ENCODE results near the gene LOC101059915.

Gene LOC101059915

DNA sequence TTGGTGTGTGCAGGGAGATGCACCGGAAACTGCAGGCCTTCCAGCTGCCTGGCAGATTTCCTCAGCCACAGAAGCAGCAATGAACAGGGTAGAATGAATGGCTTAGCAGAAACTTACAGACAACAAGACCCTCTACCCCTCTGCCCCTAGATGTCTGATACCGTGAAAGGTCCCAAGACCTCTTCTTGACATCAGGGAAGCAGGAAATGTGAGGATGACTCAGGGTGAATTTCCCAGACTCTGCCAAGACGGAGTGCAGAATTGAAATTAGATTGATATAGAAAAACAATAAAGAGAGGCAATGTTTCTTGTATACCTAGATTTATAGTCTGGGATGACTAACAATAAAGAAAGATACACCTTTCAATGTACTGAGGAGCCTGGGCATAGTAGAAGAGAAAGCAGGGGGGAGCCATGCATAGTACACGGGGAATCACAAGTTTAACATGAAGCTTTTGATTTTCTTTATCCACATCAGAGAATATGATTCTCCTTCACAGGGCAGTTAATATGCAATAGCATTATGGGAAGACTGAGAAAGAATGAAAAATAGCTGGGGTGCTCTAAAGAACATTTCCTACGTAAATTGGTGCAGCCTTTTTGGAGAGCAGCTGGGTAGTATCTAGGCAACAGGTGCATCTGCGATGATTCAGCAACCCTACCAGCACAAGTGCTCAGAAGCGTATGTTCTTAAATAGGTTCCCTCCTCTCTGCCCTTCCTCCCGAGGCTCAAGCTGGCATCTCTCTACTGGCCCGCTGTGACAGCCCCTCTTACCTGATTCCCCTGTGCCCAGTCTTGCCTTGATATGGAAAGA is 30.7 kb upstream of the LOC101059915 start:
- Histone ChIP-seq H3K4me3 (replicated peaks in 1 of 3; ENCODE audit: low read depth in 2 of 3, low read length in 3 of 3) (no peak overlapping the region), H3K36me3 (replicated peaks in 1 of 2; ENCODE audit: control insufficient read depth in 1 of 2, insufficient read depth in 2 of 2, low read length in 2 of 2) (no peaks in the 10 kb centered on the region), H3K4me1 (ENCODE audit: control insufficient read depth in 1 of 2, insufficient read depth in 2 of 2, low read length in 2 of 2) (no peaks in the 10 kb centered on the region), H3K27ac (ENCODE audit: low read depth in 1 of 2, low read length in 2 of 2) (no peak overlapping the region), H3K9ac (ENCODE audit: insufficient read depth, low read length, poor library complexity, severe bottlenecking) (no peak overlapping the region), H2AFZ (ENCODE audit: insufficient read depth, low read depth, low read length, poor library complexity, severe bottlenecking) (no peak overlapping the region), H3K27me3 (ENCODE audit: control insufficient read depth in 2 of 2, insufficient read depth in 2 of 2, low read length in 2 of 2) (no peaks in the 10 kb centered on the region), H3K79me2 (ENCODE audit: insufficient read depth, low read length) (no peaks in the 10 kb centered on the region), H4K20me1 (ENCODE audit: insufficient read depth, low read length) (no peaks in the 10 kb centered on the region), H3K9me3 (replicated peaks in 1 of 2; ENCODE audit: control insufficient read depth in 1 of 2, insufficient read depth in 1 of 2, low read length in 2 of 2) (no peaks in the 10 kb centered on the region), H3K4me2 (replicated peaks; ENCODE audit: extremely low read depth, low read length, poor library complexity, severe bottlenecking) (no peak overlapping the region)
- no CpG with 5 or more reads among the region's 9 CpGs for WGBS (ENCODE audit: insufficient coverage)
- Mint-ChIP-seq H3K27ac (no peak overlapping the region), H3K9me3 (peaks cover 0 to 5% (median 0%) of the 10 kb centered on the region in 7 donors), H3K4me3 (no peak overlapping the region), H3K36me3 (no peaks in the 10 kb centered on the region), H3K27me3 (ENCODE audit: low read depth in 3 of 3) (no peaks in the 10 kb centered on the region), H3K4me1 (no peaks in the 10 kb centered on the region)
- DNase-seq, result no peak
- TF ChIP-seq, protein P1, sequence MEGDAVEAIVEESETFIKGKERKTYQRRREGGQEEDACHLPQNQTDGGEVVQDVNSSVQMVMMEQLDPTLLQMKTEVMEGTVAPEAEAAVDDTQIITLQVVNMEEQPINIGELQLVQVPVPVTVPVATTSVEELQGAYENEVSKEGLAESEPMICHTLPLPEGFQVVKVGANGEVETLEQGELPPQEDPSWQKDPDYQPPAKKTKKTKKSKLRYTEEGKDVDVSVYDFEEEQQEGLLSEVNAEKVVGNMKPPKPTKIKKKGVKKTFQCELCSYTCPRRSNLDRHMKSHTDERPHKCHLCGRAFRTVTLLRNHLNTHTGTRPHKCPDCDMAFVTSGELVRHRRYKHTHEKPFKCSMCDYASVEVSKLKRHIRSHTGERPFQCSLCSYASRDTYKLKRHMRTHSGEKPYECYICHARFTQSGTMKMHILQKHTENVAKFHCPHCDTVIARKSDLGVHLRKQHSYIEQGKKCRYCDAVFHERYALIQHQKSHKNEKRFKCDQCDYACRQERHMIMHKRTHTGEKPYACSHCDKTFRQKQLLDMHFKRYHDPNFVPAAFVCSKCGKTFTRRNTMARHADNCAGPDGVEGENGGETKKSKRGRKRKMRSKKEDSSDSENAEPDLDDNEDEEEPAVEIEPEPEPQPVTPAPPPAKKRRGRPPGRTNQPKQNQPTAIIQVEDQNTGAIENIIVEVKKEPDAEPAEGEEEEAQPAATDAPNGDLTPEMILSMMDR (IDR thresholded peaks at IDR 0.05), result no peak
- intact Hi-C loops (cut with micrococcal nuclease), result no loop called here

DNA sequence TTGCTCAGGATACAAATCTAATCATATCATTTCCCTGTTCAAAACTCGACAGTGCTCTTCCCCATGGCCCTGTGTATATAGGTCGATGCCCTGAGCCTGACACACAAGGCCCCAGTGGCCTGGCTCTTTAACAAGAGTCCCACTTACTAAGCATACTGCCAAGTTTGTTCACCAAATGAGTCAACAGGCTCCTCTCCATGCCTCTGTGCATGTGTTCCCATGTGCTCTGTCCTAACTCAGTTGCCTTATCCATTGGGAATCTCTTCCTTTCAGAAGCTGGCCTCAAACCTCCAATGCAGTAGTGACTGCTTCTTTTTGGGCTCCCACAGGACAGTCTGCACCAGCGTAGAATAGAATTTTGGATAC is 30.1 kb upstream of the LOC101059915 start:
- Mint-ChIP-seq H3K27ac (no peak overlapping the region), H3K27me3 (ENCODE audit: low read depth in 3 of 3) (peaks cover 0 to 2% (median 0%) of the 10 kb centered on the region in 3 donors), H3K4me1 (no peaks in the 10 kb centered on the region), H3K36me3 (no peaks in the 10 kb centered on the region), H3K4me3 (no peak overlapping the region), H3K9me3 (peaks cover 0 to 5% (median 0%) of the 10 kb centered on the region in 7 donors)
- H4K20me1 ChIP-seq (ENCODE audit: insufficient read depth, low read length), result no peaks in the 10 kb centered on the region
- WGBS (ENCODE audit: insufficient coverage), result 80% methylated on average over 1 of the region's 3 CpGs
- DNase-seq, result no peak
- no peaks in the 10 kb centered on the region for H3K36me3 ChIP-seq (replicated peaks in 1 of 2; ENCODE audit: control insufficient read depth in 1 of 2, insufficient read depth in 2 of 2, low read length in 2 of 2)
- H3K27me3 ChIP-seq (ENCODE audit: control insufficient read depth in 2 of 2, insufficient read depth in 2 of 2, low read length in 2 of 2), result no peaks in the 10 kb centered on the region
- no peak overlapping the region for H3K4me3 ChIP-seq (replicated peaks in 1 of 3; ENCODE audit: low read depth in 2 of 3, low read length in 3 of 3)
- TF ChIP-seq, protein P1 (IDR thresholded peaks at IDR 0.05), result no peak
- intact Hi-C loops (cut with micrococcal nuclease), result no loop called here
- no peaks in the 10 kb centered on the region for H3K4me1 ChIP-seq (ENCODE audit: control insufficient read depth in 1 of 2, insufficient read depth in 2 of 2, low read length in 2 of 2)
- H3K4me2 ChIP-seq (replicated peaks; ENCODE audit: extremely low read depth, low read length, poor library complexity, severe bottlenecking), result no peak overlapping the region
- no peak overlapping the region for H3K27ac ChIP-seq (ENCODE audit: low read depth in 1 of 2, low read length in 2 of 2)
- H3K79me2 ChIP-seq (ENCODE audit: insufficient read depth, low read length), result no peaks in the 10 kb centered on the region
- no peak overlapping the region for H3K9ac ChIP-seq (ENCODE audit: insufficient read depth, low read length, poor library complexity, severe bottlenecking)
- H3K9me3 ChIP-seq (replicated peaks in 1 of 2; ENCODE audit: control insufficient read depth in 1 of 2, insufficient read depth in 1 of 2, low read length in 2 of 2), result no peaks in the 10 kb centered on the region
- no peak overlapping the region for H2AFZ ChIP-seq (ENCODE audit: insufficient read depth, low read depth, low read length, poor library complexity, severe bottlenecking)
